Skeletal muscle tissue (tissue), 4 donors: ENCODE data around the gene FAM83F. TPM values are rescaled to one million over a fixed set of nuclear protein-coding genes. Genes with fewer than 3 reads are reported as not detected.

ENCODE experiments used
- H3K27ac ChIP-seq: one replicate; pipeline ENCODE4 v1.7.0; 2013; ENCODE audit warnings: mild to moderate bottlenecking, low read depth, low read length, inconsistent platforms
- H3K27me3 ChIP-seq, 3 donors: one replicate each; pipeline ENCODE4 v1.7.0; 2013; ENCODE audit warnings: low read length in 3 of 3; ENCODE audit not compliant: control insufficient read depth in 3 of 3, insufficient read depth in 3 of 3
- H3K36me3 ChIP-seq, 3 donors: one replicate each; pipeline ENCODE4 v1.7.0; 2013; ENCODE audit warnings: low read length in 3 of 3; ENCODE audit not compliant: control insufficient read depth in 3 of 3, insufficient read depth in 3 of 3
- H3K4me1 ChIP-seq, 3 donors: one replicate each; pipeline ENCODE4 v1.7.0; 2013; ENCODE audit warnings: low read length in 3 of 3, mild to moderate bottlenecking in 3 of 3; ENCODE audit not compliant: control insufficient read depth in 3 of 3, insufficient read depth in 3 of 3
- H3K4me3 ChIP-seq, 3 donors: one replicate each; pipeline ENCODE4 v1.7.0; 2013; ENCODE audit warnings: low read length in 3 of 3
- H3K9ac ChIP-seq, 3 donors: one replicate each; pipeline ENCODE4 v1.7.0; 2013; ENCODE audit warnings: low read length in 3 of 3, mild to moderate bottlenecking in 3 of 3, moderate library complexity in 2 of 3, low read depth in 1 of 3
- H3K9me3 ChIP-seq, 3 donors: one replicate each; pipeline ENCODE4 v1.7.0; 2013; ENCODE audit warnings: low read length in 3 of 3; ENCODE audit not compliant: control insufficient read depth in 3 of 3
- total RNA-seq: library from RNA; depleted of rRNA; stranded (reverse); fragments of >200 nt; gene quantifications from one replicate; pipeline ENCODE4 v1.2.3, GENCODE V29; 2014
- donor health status: Osteomylitis.

Gene FAM83F
- total RNA-seq, 1 donor from 2014 or later, result under 0.01 TPM

DNA sequence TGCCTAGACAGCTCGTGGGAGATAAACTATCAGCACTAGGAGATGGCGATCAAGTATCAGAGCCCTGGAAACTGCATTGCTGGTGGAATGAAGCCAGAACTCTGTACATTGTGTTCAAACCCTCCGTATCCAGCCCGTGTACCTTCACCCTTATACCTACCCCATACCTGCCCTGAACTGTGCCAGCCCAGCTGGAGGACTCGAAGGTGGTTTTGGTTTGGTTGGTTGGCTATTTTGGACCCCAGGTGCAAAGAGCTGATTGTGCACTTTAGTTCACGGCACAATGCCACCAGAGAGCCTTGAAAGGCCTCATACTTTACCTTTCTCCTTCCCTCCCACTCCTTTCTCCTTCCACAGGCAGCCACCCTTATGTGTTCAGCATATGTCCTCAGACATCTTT lies 16.0 kb downstream of the FAM83F start:
- Histone ChIP-seq H3K4me3 (no peak overlapping the region), H3K4me1 (no peaks in the 10 kb centered on the region), H3K9ac (no peak overlapping the region), H3K9me3 (no peaks in the 10 kb centered on the region), H3K36me3 (no peaks in the 10 kb centered on the region), H3K27ac (no peak overlapping the region), H3K27me3 (peaks cover 29 to 45% (median 44%) of the 10 kb centered on the region in 3 donors)

DNA sequence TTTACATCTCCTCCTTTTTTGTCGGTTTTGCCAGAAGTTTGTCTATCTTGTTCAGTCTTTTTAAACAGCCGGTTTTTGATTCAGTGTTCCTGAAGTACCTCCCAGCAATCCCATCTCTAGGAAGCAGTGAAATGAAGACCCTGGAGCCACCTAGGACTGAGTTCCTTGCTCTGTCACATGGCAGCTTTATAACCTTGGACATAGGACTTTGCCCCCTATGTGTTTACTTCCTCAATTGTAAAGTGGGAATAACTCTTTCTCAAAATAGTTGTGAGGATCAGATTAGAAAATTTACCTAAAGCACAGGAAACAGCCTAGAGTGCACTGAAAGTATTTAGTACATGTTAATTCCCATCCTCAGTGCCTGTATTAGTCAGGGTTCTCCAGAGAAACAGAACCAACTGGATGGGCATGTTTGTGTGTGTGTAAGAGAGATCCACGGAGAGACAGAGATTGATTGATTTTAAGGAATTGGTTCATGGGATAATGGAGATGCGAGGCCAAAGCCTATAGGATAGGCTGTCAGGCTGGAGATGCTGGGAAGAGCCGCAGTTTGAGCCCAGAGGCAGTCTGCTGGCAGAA lies 20.0 kb downstream of the FAM83F start:
- H3K27me3 ChIP-seq, result peaks cover 13 to 31% (median 27%) of the 10 kb centered on the region in 3 donors
- H3K9me3 ChIP-seq, result no peaks in the 10 kb centered on the region
- no peak overlapping the region for H3K4me3 ChIP-seq
- no peaks in the 10 kb centered on the region for H3K36me3 ChIP-seq
- H3K27ac ChIP-seq, result no peak overlapping the region
- no peak overlapping the region for H3K9ac ChIP-seq
- no peaks in the 10 kb centered on the region for H3K4me1 ChIP-seq

DNA sequence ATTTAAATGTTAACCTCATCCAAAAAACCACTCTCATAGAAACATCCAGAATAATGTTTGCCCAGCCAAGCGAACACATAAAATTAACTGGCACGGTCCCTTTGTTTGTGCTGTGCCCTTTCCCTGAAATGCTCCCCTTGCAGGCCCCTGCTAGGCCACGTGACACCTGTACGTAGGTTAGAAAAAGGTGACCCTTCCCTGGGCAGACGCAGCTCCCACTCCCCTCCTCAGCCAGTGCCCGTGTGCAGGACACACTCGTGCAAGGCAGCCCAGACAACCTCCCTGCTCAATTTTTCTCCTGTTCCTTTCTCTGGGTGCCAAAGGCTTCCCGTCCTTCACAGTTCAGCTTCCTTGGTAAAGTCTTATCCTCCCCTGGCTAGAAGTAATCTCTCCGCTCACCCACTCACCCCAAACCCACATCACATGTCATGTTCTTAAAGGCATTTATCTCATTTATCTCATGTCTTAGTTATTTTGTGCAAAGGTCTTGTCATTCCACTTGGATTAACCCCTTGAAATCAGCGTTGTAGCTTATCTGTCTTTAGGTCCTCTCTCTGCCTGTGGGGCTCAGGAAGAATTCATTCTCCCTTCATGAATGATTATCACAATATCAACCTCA lies 20.7 kb downstream of the FAM83F start:
- H3K9me3 ChIP-seq, result no peaks in the 10 kb centered on the region
- no peak overlapping the region for H3K27ac ChIP-seq
- H3K27me3 ChIP-seq, result peaks cover 6 to 24% (median 23%) of the 10 kb centered on the region in 3 donors

DNA sequence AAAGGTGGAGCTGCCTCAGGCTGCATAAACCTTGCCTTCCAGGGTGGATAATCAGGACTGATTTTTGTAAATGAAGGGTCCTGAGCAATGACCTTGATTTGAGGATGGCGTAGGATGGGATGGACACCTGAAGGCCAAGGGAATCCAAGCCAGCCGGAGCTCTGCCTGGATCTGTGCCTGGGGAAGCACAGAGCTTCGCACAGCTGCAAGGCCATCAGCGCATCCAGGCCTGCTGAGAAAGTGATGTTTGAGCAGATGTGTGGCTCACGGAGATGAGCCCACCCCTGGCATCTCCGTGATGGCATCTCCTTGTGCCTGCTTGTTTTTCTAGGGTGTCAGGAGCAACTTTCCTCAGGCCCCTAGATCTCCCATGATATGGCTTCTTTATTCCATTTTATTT lies 23.3 kb downstream of the FAM83F start:
- H3K36me3 ChIP-seq, result no peaks in the 10 kb centered on the region
- no peaks in the 10 kb centered on the region for H3K9me3 ChIP-seq
- H3K27me3 ChIP-seq, result peaks cover 0 to 22% (median 11%) of the 10 kb centered on the region in 3 donors
- H3K4me1 ChIP-seq, result no peaks in the 10 kb centered on the region
- H3K27ac ChIP-seq, result no peak overlapping the region
- no peak overlapping the region for H3K9ac ChIP-seq
- no peak overlapping the region for H3K4me3 ChIP-seq

More for the DNA sequence above, 20.7 kb downstream of the FAM83F start:
- Histone ChIP-seq H3K4me1 (no peaks in the 10 kb centered on the region), H3K36me3 (no peaks in the 10 kb centered on the region), H3K4me3 (no peak overlapping the region), H3K9ac (no peak overlapping the region)

DNA sequence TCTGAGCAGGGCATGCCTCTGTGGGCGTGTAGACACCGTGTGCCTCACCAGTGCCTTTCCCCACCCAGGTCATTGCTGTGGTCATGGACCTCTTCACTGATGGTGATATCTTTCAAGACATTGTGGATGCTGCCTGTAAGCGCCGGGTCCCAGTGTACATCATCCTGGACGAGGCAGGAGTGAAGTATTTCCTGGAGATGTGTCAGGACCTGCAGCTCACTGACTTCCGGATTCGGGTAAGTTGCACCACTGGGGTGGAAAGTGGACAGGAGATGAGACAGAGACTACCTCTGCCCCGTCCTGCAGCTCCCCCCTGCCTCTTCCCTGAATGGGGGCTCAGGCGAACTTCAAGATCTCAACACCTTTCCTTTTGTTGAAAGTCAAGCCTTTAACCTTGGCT lies 24.3 kb downstream of the FAM83F start:
- Histone ChIP-seq H3K27ac (no peak overlapping the region), H3K9ac (no peak overlapping the region), H3K27me3 (peaks cover 0 to 25% (median 20%) of the 10 kb centered on the region in 3 donors), H3K36me3 (no peaks in the 10 kb centered on the region), H3K4me1 (no peaks in the 10 kb centered on the region), H3K9me3 (no peaks in the 10 kb centered on the region), H3K4me3 (no peak overlapping the region)

DNA sequence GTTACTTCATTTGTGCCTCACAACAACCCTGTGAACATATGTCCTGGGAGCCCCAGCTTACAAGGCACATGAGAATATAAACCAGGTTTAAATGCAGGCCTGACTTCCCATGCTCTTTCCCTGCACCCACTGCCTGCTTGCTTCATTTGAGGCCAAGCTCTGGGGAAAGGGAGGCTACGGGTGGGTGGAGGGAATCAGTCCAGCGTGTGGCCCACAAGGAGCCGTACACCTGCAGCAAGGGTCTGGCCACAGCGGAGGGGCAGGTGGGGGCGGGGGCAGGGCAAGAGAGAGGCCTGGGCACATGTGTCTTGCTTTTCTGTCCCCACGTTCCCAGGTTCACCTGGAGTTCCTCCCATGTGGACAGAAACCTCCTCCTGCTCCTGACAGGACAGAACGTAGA lies 26.2 kb downstream of the FAM83F start:
- H3K4me1 ChIP-seq, result peaks cover 0 to 3% (median 0%) of the 10 kb centered on the region in 3 donors

DNA sequence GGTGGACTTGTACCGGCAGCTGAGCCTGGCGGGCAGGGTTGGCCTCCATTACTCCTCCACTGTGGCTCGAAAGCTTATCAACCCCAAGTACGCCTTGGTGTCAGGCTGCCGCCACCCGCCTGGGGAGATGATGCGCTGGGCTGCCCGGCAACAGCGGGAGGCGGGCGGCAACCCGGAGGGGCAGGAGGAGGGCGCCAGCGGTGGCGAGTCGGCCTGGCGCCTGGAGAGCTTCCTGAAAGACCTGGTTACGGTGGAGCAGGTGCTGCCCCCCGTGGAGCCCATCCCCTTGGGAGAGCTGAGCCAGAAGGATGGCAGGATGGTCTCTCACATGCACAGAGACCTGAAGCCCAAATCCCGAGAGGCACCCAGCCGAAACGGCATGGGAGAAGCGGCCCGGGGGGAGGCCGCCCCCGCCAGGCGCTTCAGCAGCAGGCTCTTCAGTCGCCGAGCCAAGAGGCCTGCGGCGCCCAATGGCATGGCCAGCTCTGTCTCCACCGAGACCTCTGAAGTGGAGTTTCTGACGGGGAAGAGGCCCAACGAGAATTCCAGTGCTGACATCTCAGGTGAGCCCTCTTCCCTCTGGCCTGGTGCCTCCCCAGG lies 26.7 kb downstream of the FAM83F start:
- no peaks in the 10 kb centered on the region for H3K9me3 ChIP-seq
- no peak overlapping the region for H3K27ac ChIP-seq
- peaks cover 0 to 3% (median 0%) of the 10 kb centered on the region in 3 donors for H3K4me1 ChIP-seq
- no peak overlapping the region for H3K4me3 ChIP-seq
- no peaks in the 10 kb centered on the region for H3K36me3 ChIP-seq
- no peak overlapping the region for H3K9ac ChIP-seq
- H3K27me3 ChIP-seq, result peaks cover 0 to 24% (median 23%) of the 10 kb centered on the region in 3 donors

More for the DNA sequence above, 26.2 kb downstream of the FAM83F start:
- H3K27ac ChIP-seq, result no peak overlapping the region
- no peaks in the 10 kb centered on the region for H3K9me3 ChIP-seq
- no peak overlapping the region for H3K4me3 ChIP-seq
- peaks cover 0 to 24% (median 23%) of the 10 kb centered on the region in 3 donors for H3K27me3 ChIP-seq
- H3K36me3 ChIP-seq, result no peaks in the 10 kb centered on the region
- no peak overlapping the region for H3K9ac ChIP-seq

DNA sequence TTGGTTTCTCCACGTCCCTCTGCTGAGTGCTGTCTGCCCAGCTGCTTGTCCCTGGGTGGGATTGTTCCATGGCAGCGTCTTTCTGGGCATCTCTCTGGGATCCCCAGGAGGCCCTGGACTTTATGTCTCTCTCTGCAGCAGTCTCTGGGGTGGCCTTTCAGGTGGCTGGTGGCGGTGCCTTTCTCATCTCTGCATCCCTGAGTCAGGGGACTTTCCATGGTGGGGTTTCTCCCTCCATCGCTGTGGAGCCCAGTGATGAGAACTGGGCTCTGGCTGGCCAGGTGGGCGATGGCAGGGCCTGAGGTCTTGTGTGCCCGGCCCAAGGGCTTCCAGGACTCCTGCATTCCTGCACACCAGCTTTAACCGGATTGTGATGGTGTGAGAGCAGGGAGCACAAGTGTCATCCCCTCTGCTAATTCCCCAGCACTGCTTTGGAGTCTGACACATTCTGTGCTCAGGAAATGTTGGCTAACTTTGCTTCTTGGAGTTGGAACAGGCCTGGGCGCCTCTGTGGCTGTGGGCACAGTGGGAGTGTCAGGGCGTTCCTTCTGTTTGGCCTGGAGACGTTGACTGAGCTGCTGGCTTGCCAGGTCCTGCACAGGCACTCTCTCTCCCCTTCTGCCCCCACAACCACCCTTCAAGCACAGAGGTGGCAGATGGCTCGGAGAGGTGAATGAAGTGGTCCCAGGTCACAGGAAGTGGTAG lies 27.9 kb downstream of the FAM83F start:
- Histone ChIP-seq H3K9ac (no peak overlapping the region), H3K36me3 (no peaks in the 10 kb centered on the region), H3K27me3 (peaks cover 0 to 24% (median 15%) of the 10 kb centered on the region in 3 donors), H3K4me3 (no peak overlapping the region), H3K4me1 (peaks cover 0 to 3% (median 0%) of the 10 kb centered on the region in 3 donors), H3K27ac (no peak overlapping the region), H3K9me3 (no peaks in the 10 kb centered on the region)

DNA sequence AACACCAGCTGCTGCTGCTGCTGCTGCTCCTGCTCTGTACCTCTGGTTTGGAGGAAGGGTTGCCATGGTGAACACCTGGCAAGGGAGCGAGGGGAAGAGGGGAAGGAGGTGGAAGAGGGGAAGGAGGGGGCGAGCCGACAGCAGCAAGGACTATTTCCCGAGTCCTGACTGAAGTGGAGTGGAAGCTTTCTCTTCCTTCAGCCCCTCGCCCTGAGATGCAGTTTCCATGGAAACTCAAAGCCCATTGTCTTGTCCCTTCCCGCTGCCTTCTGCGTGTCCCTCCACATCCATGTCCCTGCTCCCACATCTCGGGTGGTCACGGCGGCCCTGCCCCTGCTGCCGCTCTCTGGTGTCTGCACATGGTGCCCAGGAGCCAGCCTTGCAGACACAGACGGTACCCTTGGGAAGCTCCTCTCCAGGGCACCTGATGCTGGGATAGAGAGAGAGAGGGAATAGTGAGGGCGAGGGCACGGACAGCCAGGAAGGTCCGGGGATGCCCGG lies 28.6 kb downstream of the FAM83F start:
- Histone ChIP-seq H3K36me3 (no peaks in the 10 kb centered on the region), H3K9ac (no peak overlapping the region), H3K27ac (no peak overlapping the region), H3K4me3 (no peak overlapping the region), H3K4me1 (peaks cover 0 to 3% (median 0%) of the 10 kb centered on the region in 3 donors), H3K27me3 (peaks cover 0 to 22% (median 15%) of the 10 kb centered on the region in 3 donors), H3K9me3 (no peaks in the 10 kb centered on the region)
